ENCODE results near the gene HDAC4. TPM values are rescaled to one million over a fixed set of nuclear protein-coding genes. Genes with fewer than 3 reads are reported as not detected.
"Not testable (repeated sequence)": the region's sequence is repeated elsewhere in the genome, so short reads cannot be mapped to it uniquely, and the experiment has no call there.

Gene HDAC4
- total RNA-seq, 1 donor = 28.3 TPM

DNA sequence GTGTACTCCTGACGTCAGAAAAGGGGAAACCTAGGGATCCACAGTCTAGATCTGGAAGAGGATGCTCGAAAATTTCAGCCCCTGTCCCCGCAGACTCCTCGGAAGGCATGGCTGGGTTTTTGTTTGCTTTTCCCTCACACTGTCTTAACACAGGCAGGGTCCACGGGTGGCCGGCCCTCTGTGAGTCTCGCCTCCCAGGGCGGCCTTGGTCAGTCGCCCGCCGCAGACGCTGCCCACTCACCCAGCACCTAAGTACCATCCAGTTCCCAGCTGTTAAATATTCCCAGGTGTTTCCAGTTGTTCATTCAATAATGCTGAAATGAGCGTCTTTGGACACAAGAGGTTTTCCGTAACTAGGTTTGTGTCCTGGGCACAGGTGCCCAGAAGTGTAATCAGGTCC is 359.8 kb downstream of the HDAC4 start:
- TF ChIP-seq, protein P1, sequence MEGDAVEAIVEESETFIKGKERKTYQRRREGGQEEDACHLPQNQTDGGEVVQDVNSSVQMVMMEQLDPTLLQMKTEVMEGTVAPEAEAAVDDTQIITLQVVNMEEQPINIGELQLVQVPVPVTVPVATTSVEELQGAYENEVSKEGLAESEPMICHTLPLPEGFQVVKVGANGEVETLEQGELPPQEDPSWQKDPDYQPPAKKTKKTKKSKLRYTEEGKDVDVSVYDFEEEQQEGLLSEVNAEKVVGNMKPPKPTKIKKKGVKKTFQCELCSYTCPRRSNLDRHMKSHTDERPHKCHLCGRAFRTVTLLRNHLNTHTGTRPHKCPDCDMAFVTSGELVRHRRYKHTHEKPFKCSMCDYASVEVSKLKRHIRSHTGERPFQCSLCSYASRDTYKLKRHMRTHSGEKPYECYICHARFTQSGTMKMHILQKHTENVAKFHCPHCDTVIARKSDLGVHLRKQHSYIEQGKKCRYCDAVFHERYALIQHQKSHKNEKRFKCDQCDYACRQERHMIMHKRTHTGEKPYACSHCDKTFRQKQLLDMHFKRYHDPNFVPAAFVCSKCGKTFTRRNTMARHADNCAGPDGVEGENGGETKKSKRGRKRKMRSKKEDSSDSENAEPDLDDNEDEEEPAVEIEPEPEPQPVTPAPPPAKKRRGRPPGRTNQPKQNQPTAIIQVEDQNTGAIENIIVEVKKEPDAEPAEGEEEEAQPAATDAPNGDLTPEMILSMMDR (IDR thresholded peaks at IDR 0.05; ENCODE audit: insufficient read depth, low read length) = no peak
- no peak overlapping the region for H3K4me3 ChIP-seq (ENCODE audit: low read depth, low read length)
- DNase-seq (ENCODE audit: low read depth) = no peak

DNA sequence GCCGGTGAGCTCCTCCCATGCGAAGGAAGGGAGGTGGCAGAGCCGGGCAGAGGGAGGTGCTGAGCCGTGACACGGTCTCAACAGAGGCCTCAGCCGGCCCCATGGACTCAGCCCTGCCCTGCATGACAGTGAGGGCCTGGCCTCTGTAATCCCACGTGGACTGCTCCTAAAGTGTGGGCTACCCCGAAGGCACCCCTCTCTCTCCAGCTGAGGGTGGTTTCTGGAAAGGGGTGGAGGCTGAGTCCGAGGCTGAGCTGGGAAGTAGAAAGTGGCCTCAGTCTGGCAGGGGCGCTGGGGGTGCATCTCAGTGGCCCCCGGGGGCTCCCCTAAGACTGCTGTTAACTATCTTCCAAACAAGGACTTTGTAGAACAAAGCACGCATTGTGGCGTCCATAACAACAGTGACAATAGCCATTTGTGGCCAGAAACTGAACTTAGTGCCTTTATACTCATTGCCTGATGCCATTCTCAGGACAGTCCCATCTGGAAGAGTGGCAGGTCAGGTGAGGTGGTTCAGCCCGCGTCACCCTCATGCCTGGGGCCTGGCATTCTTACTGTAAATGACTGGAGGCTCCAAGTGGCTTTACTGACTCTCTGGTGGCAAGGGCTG is 360.6 kb downstream of the HDAC4 start:
- TF ChIP-seq, protein P1 (IDR thresholded peaks at IDR 0.05; ENCODE audit: insufficient read depth, low read length) = no peak
- no peak for DNase-seq (ENCODE audit: low read depth)
- no peak overlapping the region for H3K4me3 ChIP-seq (ENCODE audit: low read depth, low read length)

DNA sequence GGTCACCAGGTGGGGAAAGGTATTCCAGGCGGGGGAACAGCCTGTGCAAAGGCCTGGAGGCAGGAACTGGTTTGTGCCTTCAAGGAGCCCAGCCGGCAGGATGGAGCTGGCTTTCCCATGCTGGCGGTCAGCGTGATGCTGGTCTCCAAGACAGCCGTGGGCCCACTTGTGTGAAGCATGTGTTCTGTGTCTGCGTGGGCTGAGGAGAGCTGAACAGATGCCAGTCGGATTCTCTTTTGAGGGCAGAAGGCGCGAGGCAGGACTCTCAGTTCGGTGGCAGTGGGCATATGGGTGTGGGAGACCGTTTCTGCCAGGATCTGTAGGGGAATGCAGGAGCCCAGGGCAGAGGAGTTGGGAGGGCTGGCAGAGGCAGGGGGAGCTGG is 361.4 kb downstream of the HDAC4 start:
- DNase-seq (ENCODE audit: low read depth) = no peak
- H3K4me3 ChIP-seq (ENCODE audit: low read depth, low read length) = no peak overlapping the region
- TF ChIP-seq, protein P1 (IDR thresholded peaks at IDR 0.05; ENCODE audit: insufficient read depth, low read length) = no peak

DNA sequence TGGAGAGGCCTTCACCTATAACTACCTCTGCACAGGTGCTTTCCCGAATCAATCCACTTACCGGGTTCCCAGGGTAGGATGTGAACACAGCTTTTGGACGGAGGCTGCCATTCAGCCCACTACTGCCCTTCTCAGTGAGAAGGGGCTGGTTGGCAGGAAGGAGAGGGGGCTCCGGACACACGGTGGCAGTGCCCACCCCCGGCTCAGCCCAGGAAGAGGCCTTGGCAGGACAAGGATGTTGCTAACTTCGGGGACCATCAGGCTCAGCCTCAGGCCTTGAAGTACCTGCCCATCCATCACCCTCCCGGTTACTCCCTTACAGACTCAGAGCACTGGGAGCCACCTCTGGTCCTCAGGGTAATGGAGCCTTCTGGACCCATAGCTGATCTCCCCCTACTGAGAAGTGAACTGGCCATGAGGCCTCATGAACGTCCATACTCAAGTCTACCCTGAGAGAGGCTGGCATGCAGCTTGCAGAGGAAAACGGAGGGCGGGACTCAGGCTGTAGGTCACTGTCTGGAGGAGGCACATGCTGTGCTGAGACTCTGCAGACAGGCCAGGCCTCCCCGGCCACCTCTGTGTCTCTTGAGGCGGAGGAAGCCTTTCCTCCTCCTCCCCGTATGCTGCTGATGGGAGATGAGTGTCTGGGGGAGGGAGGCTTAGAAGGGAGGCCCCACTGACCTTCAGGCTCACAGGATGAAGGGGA is 361.9 kb downstream of the HDAC4 start:
- DNase-seq (ENCODE audit: low read depth) = no peak
- no peak overlapping the region for H3K4me3 ChIP-seq (ENCODE audit: low read depth, low read length)
- TF ChIP-seq, protein P1 (IDR thresholded peaks at IDR 0.05; ENCODE audit: insufficient read depth, low read length) = no peak

DNA sequence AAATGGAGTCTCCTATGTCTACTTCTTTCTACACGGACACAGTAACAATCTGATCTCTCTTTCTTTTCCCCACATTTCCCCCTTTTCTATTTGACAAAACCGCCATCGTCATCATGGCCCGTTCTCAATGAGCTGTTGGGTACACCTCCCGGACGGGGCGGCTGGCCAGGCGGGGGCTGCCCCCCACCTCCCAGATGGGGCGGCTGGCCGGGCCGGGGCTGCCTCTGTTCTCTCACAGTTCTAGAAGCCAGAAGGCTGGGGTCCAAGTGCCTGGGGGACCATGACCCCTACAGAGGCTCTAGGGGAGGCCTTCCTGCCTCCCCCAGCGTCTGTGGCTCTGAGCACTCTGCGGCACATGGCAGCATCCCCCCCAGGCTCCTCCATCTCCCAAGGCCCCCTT is 362.5 kb downstream of the HDAC4 start:
- not testable (repeated sequence) for DNase-seq (ENCODE audit: low read depth); H3K4me3 ChIP-seq (ENCODE audit: low read depth, low read length)

DNA sequence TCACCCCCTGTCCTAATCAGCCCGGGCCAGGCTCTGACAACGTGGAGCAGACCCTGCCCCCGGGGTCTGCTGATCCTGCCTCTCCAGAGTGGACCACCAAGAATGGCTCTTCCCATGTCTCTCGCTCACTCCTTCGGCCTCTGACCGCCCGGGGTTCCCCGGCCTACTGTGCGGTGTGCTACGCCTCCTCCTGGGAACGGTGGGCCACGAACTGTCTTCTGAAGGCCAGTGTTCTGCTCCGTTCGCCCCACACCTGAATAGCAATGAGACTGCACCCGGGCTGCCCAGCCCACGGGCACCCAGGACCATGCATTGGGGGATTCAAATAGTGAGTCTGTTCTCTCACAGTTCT is 363.3 kb downstream of the HDAC4 start:
- DNase-seq (ENCODE audit: low read depth) = no peak
- H3K4me3 ChIP-seq (ENCODE audit: low read depth, low read length) = no peak overlapping the region
- TF ChIP-seq, protein P1 (IDR thresholded peaks at IDR 0.05; ENCODE audit: insufficient read depth, low read length) = no peak

DNA sequence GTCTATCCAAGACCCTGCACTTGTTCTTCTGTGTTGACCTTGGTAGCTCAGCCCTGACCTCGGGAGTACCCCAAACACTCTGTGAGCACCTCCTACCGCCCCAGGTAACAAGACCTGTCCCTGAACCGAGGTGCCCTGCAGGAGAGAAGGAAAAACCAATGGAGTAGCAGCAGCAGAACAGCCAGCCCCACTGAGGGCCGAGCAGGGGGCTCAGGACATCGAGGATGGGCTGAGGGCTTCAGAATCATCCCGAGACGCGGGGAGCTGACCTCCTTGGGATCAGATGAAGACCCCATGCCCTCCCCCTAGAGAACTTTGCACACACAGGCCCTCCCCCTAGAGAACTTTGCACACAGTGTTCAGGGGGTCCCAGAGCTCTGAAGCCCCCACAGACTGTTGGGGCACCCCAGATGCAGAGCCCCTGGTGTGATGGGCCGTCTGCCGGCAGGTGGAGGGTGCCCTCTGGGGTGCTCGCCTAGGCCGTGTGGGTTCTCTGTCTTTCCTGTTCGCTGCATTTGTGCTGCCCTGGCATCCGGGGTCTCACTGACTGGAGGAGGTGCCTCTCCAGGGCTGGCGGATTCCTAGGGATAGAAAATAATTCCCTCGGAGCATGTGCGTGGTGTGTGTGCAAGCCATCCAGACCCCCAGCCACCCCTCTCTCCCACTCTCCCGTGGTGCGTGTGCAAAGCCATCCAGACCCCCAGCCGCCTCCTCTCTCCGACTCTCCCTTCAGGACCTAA is 363.8 kb downstream of the HDAC4 start:
- H3K4me3 ChIP-seq (ENCODE audit: low read depth, low read length) = no peak overlapping the region
- no peak for DNase-seq (ENCODE audit: low read depth)
- TF ChIP-seq, protein P1 (IDR thresholded peaks at IDR 0.05; ENCODE audit: insufficient read depth, low read length) = no peak

Measured in fibroblast of the aortic adventitia (primary cell).